OCI-LY1 (cell line): ENCODE measurements around the gene ARHGAP6.

ENCODE experiments used
- H2AFZ ChIP-seq: fragments of 200-600 bp; sonication (generic), shearing (Covaris generic); 2 replicates; pipeline ENCODE4 v1.6.0; 2014; ENCODE audit warnings: antibody characterized with exemption, mild to moderate bottlenecking, low read length
- H3F3A ChIP-seq: fragments of 200-600 bp; sonication (generic), shearing (Covaris generic); 2 replicates; pipeline ENCODE4 v1.6.0; 2014; ENCODE audit warnings: mild to moderate bottlenecking, antibody characterized with exemption, low read length, moderate library complexity; ENCODE audit not compliant: insufficient read depth
- H3K27ac ChIP-seq: fragments of 200-600 bp; sonication (generic); 2 replicates; pipeline ENCODE4 v1.5.1; 2014; ENCODE audit warnings: low read length, mixed run types, mild to moderate bottlenecking, low read depth; ENCODE audit not compliant: poor library complexity, severe bottlenecking
- H3K27me3 ChIP-seq: fragments of 200-600 bp; sonication (generic); 2 replicates; pipeline ENCODE4 v1.6.0; 2014; ENCODE audit warnings: antibody characterized with exemption, mild to moderate bottlenecking, low read length, moderate library complexity; ENCODE audit not compliant: insufficient read depth
- H3K36me3 ChIP-seq: fragments of 200-600 bp; sonication (generic); 2 replicates; pipeline ENCODE4 v1.6.1; 2014; ENCODE audit warnings: mild to moderate bottlenecking, antibody characterized with exemption, low read length, moderate library complexity, mixed read lengths; ENCODE audit not compliant: insufficient read depth
- H3K4me1 ChIP-seq: fragments of 200-600 bp; sonication (generic); 2 replicates; pipeline ENCODE4 v1.5.1; 2014; ENCODE audit warnings: mild to moderate bottlenecking, low read length, moderate library complexity; ENCODE audit not compliant: insufficient read depth, severe bottlenecking
- H3K4me2 ChIP-seq: fragments of 200-600 bp; sonication (generic), shearing (Covaris generic); 2 replicates; pipeline ENCODE4 v1.6.1; 2014; ENCODE audit warnings: low read length
- H3K4me3 ChIP-seq: fragments of 200-600 bp; sonication (generic); 2 replicates; pipeline ENCODE4 v1.5.1; 2014; ENCODE audit warnings: low read length, low read depth, mild to moderate bottlenecking, mixed read lengths; ENCODE audit not compliant: poor library complexity, severe bottlenecking
- H3K79me2 ChIP-seq: fragments of 200-600 bp; shearing (Covaris generic); 2 replicates; pipeline ENCODE4 v1.6.1; 2016; ENCODE audit warnings: mixed run types, low read length, mixed read lengths; ENCODE audit not compliant: insufficient read depth
- H3K9ac ChIP-seq: fragments of 200-600 bp; sonication (generic), shearing (Covaris generic); 2 replicates; pipeline ENCODE4 v1.6.1; 2014; ENCODE audit warnings: mild to moderate bottlenecking, low read length, mixed read lengths
- H3K9me2 ChIP-seq: fragments of 200-600 bp; sonication (generic), shearing (Covaris generic); 2 replicates; pipeline ENCODE4 v1.6.1; 2014; ENCODE audit warnings: low read depth, mild to moderate bottlenecking, low read length, mixed read lengths
- H3K9me3 ChIP-seq: fragments of 200-600 bp; shearing (Covaris generic); 2 replicates; pipeline ENCODE4 v1.6.1; 2014; ENCODE audit warnings: low read length, mixed read lengths
- H4K20me1 ChIP-seq: fragments of 200-600 bp; sonication (generic), shearing (Covaris generic); 2 replicates; pipeline ENCODE4 v1.6.0; 2016; ENCODE audit warnings: mild to moderate bottlenecking, low read length; ENCODE audit not compliant: insufficient read depth
- CTCF ChIP-seq: fragments of 200-600 bp; sonication (generic), shearing (Covaris generic); IDR thresholded peaks from 2 replicates; pipeline ENCODE4 v1.5.1; 2017; ENCODE audit warnings: mild to moderate bottlenecking, antibody characterized with exemption, low read length, moderate library complexity, mixed read lengths
- EZH2 ChIP-seq: fragments of 200-600 bp; sonication (generic), shearing (Covaris generic); IDR thresholded peaks from 2 replicates; pipeline ENCODE4 v1.8.0; 2017; ENCODE audit warnings: borderline replicate concordance, mixed run types, mild to moderate bottlenecking, antibody characterized with exemption, low read length, moderate library complexity, mixed read lengths

The ARHGAP6 gene

DNA sequence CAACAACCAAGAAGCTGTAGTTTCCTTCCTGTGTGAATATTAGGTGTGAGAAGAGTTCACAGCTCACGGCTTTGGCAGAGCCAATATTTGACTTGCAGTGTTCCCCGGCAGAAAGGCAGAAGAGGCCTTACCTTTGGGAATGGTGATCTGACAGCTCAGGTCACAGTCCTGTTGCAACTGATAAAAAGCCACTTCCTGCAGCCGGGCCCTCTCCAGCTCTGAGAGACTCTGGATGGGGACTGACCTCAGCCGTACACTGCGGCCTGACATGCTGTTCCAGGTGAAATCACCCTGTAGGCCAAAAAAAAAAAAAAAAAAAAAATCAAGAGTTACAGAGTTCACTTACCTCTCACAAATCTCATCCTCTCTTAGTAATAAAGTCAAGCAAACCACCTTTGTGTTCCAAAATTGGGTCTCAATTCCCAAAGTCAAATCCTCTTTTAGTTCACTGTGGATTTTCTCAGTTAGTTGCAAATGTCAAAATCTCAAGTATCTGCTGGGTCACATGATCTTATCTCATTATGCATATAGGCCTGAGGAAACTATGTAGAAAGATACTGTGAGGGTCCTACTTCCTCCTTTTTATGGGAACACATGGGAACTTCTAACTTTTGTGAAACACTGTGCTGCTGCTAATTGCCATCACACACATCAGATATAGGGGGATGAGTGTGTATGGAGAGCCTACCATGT, 411.2 kb downstream of the ARHGAP6 start:
- Histone ChIP-seq H3K9ac (no peak overlapping the region), H3K27ac (no peak overlapping the region), H2AFZ (no peak overlapping the region), H3K4me3 (no peak overlapping the region), H3K27me3 (no peaks in the 10 kb centered on the region), H3K4me2 (no peak overlapping the region), H3K9me2 (no peaks in the 10 kb centered on the region), H4K20me1 (no peaks in the 10 kb centered on the region), H3F3A (no peaks in the 10 kb centered on the region), H3K79me2 (no peaks in the 10 kb centered on the region), H3K36me3 (no peaks in the 10 kb centered on the region), H3K4me1 (no peaks in the 10 kb centered on the region), H3K9me3 (no peaks in the 10 kb centered on the region)
- TF ChIP-seq EZH2 = no peak

DNA sequence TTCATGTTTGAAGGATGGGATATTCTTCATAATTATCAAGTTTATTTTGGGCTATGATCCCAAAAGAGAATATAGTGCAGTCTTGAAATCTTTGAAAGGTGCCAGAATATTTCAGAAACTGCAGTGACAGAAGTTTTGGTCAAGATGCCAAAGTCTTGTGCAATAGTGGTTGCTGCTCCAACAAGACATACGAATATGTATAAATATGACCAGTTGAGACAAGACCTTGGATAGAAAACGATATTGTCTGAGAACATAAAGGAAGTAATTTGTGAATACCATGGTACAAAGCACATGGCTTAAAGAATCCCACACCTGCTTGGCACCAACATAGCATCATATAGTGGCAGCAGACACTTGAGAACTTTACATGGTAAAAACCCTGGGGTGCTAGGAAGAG, 421.1 kb downstream of the ARHGAP6 start:
- no peaks in the 10 kb centered on the region for H3K36me3 ChIP-seq
- no peaks in the 10 kb centered on the region for H3K9me2 ChIP-seq
- no peak overlapping the region for H2AFZ ChIP-seq
- H3K27ac ChIP-seq = no peak overlapping the region
- no peaks in the 10 kb centered on the region for H4K20me1 ChIP-seq
- H3K27me3 ChIP-seq = no peaks in the 10 kb centered on the region
- no peaks in the 10 kb centered on the region for H3K79me2 ChIP-seq
- TF ChIP-seq CTCF (no peak), EZH2 (no peak)
- H3F3A ChIP-seq = no peaks in the 10 kb centered on the region
- H3K9ac ChIP-seq = no peak overlapping the region
- no peaks in the 10 kb centered on the region for H3K4me1 ChIP-seq
- H3K9me3 ChIP-seq = no peaks in the 10 kb centered on the region
- H3K4me2 ChIP-seq = no peak overlapping the region
- no peak overlapping the region for H3K4me3 ChIP-seq

GRCh38 chrX:11242704-11243103, 423.0 kb downstream of the ARHGAP6 start:
- Histone ChIP-seq H3K4me3 (no peak overlapping the region), H3K27ac (no peak overlapping the region), H4K20me1 (no peaks in the 10 kb centered on the region), H3K4me1 (no peaks in the 10 kb centered on the region), H3K79me2 (no peaks in the 10 kb centered on the region), H3K36me3 (no peaks in the 10 kb centered on the region), H3K4me2 (no peak overlapping the region), H3K9me2 (no peaks in the 10 kb centered on the region), H2AFZ (no peak overlapping the region), H3K9ac (no peak overlapping the region), H3F3A (no peaks in the 10 kb centered on the region), H3K27me3 (no peaks in the 10 kb centered on the region), H3K9me3 (no peaks in the 10 kb centered on the region)
- TF ChIP-seq EZH2 (no peak), CTCF (no peak)

DNA sequence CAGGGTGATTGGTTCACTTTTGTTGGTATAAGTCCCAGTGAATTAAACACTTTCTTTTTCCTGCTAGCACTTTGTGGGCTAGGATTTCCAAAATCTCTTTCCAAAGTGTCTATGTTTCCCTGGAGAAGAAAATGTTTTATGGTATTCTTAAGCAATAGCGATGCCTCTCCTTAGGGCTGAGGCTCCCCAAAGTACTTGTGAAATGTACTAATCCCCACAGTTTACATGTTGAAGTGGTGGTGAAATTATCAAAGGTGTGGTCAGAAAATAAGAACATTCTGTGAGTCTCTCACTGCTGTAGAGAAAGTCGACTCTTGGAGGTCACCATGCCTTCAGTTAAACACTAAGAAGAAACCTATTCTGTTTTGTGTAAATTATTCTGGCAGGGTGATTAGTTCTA, 424.0 kb downstream of the ARHGAP6 start:
- Histone ChIP-seq H3K9me3 (no peaks in the 10 kb centered on the region), H4K20me1 (no peaks in the 10 kb centered on the region), H3K4me1 (no peaks in the 10 kb centered on the region), H3K36me3 (no peaks in the 10 kb centered on the region), H3K9me2 (no peaks in the 10 kb centered on the region), H3K4me2 (no peak overlapping the region), H3K4me3 (no peak overlapping the region), H3K27me3 (no peaks in the 10 kb centered on the region), H3K9ac (no peak overlapping the region), H3F3A (no peaks in the 10 kb centered on the region), H3K27ac (no peak overlapping the region), H2AFZ (no peak overlapping the region), H3K79me2 (no peaks in the 10 kb centered on the region)
- TF ChIP-seq CTCF = no peak
- no peak for TF ChIP-seq EZH2
